ENCODE measurements around the gene VSTM2B.

VSTM2B gene

GRCh38 chr19:29568036-29569025, 42.5 kb downstream of the VSTM2B start:
- no peak for TF ChIP-seq CTCF (conservative IDR thresholded peaks at IDR 0.05; ENCODE audit: low read depth, low read length)
- H3K4me3 ChIP-seq (ENCODE audit: low read length) = no peak overlapping the region
- DNase-seq (ENCODE audit: low read depth) = no peak

DNA sequence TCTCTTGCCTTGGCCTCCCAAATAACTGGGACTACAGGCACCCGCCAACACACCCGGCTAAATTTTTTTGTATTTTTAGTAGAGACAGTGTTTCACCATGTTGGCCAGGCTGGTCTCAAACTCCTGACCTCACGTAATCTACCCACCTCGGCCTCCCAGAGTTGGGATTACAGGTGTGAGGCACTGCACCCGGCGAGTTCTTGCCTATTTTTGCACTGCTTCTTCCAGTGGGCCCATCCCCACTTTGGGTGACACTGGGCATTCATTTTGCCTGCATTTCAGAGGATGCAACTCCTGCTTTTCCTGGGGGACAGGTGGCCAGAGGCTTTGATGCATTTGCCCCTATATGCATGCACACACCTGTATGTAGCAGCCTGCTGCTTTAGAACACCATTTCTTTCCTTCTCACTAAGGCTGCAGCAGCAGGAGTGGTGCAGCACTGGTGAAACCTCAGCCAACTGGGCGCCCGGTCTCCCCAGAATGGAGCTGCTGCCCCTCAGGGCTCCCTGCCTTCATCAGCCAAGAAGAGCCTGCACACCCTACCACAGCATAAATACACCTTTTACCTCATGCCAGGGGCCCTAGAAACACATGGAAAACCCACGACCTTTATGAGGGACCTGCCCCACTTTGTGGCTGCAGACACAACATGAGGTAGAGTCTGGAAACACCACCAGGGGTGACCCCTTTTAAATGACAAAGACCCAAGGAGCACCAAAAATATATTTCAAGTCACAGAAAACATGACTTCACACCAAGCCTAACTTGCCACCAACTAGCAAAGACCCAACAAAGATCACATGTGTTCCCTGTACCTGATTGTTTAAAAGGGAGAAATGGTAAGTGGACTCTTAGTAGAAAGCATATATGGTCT, 43.5 kb downstream of the VSTM2B start:
- no peak for DNase-seq (ENCODE audit: low read depth)

DNA sequence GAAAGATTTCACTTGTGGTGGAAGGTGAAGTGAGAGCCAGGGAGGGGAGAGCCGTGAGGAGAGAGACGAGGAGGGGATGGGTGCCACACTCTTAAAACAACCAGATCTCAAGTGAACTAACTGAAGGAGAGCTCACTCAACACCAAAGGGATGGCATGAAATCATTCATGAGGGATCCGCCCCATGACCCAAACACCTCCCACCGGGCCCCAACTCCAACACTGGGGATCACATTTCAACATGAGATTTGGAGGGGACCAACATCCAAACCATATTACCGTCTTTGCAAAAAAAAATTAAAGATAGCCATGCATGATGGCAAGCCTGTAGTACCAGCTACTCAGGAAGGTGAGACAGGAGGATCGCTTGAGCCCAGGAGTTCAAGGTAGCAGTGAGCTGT, 45.4 kb downstream of the VSTM2B start:
- no peak for DNase-seq (ENCODE audit: low read depth)
- H3K4me3 ChIP-seq (ENCODE audit: low read length) = no peak overlapping the region
- no peak for TF ChIP-seq CTCF (conservative IDR thresholded peaks at IDR 0.05; ENCODE audit: low read depth, low read length)

More for the DNA sequence above, 43.5 kb downstream of the VSTM2B start:
- no peak overlapping the region for H3K4me3 ChIP-seq (ENCODE audit: low read length)
- no peak for TF ChIP-seq CTCF (conservative IDR thresholded peaks at IDR 0.05; ENCODE audit: low read depth, low read length)

DNA sequence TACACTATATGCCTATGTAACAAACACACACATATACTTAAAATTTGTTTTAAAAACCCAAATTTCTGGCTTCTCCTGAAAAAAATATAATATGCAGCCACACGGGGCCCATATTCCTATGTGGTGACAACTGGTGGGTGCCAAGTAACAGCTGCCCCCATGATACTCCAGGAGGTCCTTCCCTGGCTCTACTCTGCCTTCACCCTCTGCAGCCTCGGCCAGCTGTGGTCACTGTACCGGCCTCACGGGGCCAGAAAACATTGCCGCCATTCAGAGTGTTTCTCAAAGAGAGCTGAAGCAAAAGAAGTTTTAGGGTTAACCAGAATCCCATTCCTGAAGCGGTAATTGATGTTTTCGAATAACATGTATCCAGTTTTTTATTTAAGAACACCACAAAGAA, 47.7 kb downstream of the VSTM2B start:
- no peak for TF ChIP-seq CTCF (conservative IDR thresholded peaks at IDR 0.05; ENCODE audit: low read depth, low read length)
- no peak for DNase-seq (ENCODE audit: low read depth)
- H3K4me3 ChIP-seq (ENCODE audit: low read length) = no peak overlapping the region

DNA sequence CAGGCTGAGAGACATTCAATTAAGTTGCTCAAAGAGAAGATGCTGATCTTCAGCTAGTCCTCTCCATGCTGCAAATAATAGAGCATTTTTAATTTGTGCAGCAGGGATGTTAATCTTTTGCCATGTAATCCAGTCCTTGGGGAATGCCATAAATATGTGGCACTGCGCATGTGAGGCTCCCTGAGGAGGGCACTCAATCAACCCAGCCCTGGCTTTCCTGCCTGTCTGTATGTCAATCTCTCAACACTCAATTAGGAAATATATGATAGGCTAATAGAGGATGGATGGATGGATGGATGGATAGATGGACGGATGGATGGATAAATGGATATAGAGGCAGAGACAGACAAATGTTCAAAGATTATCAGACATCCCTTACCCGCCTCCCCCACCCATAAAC, 48.7 kb downstream of the VSTM2B start:
- no peak overlapping the region for H3K4me3 ChIP-seq (ENCODE audit: low read length)
- no peak for DNase-seq (ENCODE audit: low read depth)
- no peak for TF ChIP-seq CTCF (conservative IDR thresholded peaks at IDR 0.05; ENCODE audit: low read depth, low read length)

DNA sequence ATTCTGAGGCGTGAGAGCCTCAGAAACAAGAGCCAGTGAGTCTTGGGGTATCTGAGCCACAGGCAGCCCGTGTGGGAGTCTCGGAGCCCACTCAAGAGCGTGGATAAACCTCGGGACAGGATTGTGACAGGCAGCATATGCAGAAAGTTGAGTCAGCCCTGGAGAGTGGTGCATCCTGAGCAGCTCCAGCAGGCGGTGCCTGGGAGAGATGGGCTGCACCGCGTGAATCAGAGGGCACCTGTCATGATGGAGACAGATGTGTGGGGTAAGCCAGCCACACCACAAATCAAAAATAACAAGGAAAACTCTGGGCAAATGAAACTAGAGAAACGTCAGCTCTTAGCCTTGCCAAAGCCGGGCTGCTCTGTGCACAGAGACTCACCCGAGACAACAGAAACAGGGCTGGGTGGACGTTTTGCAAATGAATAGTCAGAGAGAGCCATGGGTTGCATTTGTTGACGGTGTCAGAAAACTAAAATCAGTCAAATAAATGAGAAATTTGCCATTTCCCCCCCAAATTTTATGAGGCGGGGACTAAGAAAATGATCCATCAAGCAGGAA, 50.3 kb downstream of the VSTM2B start:
- no peak for DNase-seq (ENCODE audit: low read depth)
- no peak overlapping the region for H3K4me3 ChIP-seq (ENCODE audit: low read length)
- TF ChIP-seq CTCF (conservative IDR thresholded peaks at IDR 0.05; ENCODE audit: low read depth, low read length) = no peak
